GM23248 (cell line): ENCODE results near the gene KRT2. TPM values are rescaled to one million over a fixed set of nuclear protein-coding genes. Genes with fewer than 3 reads are reported as not detected.

Source experiments
- DNase-seq: peaks from one replicate; pipeline ENCODE4 v3.0.0-alpha.2; 2015
- H2AFZ ChIP-seq: fragments of 200-600 bp; sonication (generic); 2 replicates; pipeline ENCODE4 v1.6.1; 2016; ENCODE audit warnings: antibody characterized with exemption
- H3F3A ChIP-seq: fragments of 200-600 bp; sonication (generic); 2 replicates; pipeline ENCODE4 v1.6.1; 2016; ENCODE audit warnings: mild to moderate bottlenecking, antibody characterized with exemption, mixed run types; ENCODE audit not compliant: insufficient read depth
- H3K27ac ChIP-seq: fragments of 200-600 bp; sonication (generic); 2 replicates; pipeline ENCODE4 v1.5.1; 2016; ENCODE audit warnings: mild to moderate bottlenecking
- H3K27me3 ChIP-seq: fragments of 200-600 bp; sonication (generic); replicated peaks from 2 replicates; pipeline ENCODE4 v1.6.1; 2016; ENCODE audit warnings: mild to moderate bottlenecking; ENCODE audit not compliant: insufficient read depth
- H3K36me3 ChIP-seq: fragments of 200-600 bp; sonication (generic); 2 replicates; pipeline ENCODE4 v1.6.1; 2016; ENCODE audit warnings: low read depth, mild to moderate bottlenecking
- H3K4me1 ChIP-seq: fragments of 200-600 bp; sonication (generic); 2 replicates; pipeline ENCODE4 v1.6.1; 2016; ENCODE audit warnings: mild to moderate bottlenecking; ENCODE audit not compliant: insufficient read depth
- H3K4me2 ChIP-seq: fragments of 200-600 bp; sonication (generic); one replicate; pipeline ENCODE4 v1.6.1; 2016; ENCODE audit warnings: mild to moderate bottlenecking; ENCODE audit not compliant: unreplicated experiment
- H3K4me3 ChIP-seq: fragments of 200-600 bp; sonication (generic); 2 replicates; pipeline ENCODE4 v1.5.1; 2016; ENCODE audit warnings: mild to moderate bottlenecking
- H3K79me2 ChIP-seq: fragments of 200-600 bp; sonication (generic); 2 replicates; pipeline ENCODE4 v1.6.1; 2016; ENCODE audit warnings: mild to moderate bottlenecking; ENCODE audit not compliant: insufficient read depth
- H3K9ac ChIP-seq: fragments of 200-600 bp; sonication (generic); 2 replicates; pipeline ENCODE4 v1.6.1; 2016; ENCODE audit warnings: mild to moderate bottlenecking
- H3K9me2 ChIP-seq: fragments of 200-600 bp; sonication (generic); 2 replicates; pipeline ENCODE4 v1.6.1; 2016; ENCODE audit warnings: mixed run types, mild to moderate bottlenecking, moderate library complexity; ENCODE audit not compliant: insufficient read depth
- H3K9me3 ChIP-seq: fragments of 200-600 bp; sonication (generic); one replicate; pipeline ENCODE4 v1.6.1; 2017; ENCODE audit warnings: low read depth
- H4K20me1 ChIP-seq: fragments of 200-600 bp; sonication (generic); 2 replicates; pipeline ENCODE4 v1.6.0; 2016; ENCODE audit not compliant: insufficient read depth
- EZH2 ChIP-seq: fragments of 200-600 bp; sonication (generic); IDR thresholded peaks from 2 replicates; pipeline ENCODE4 v1.6.1; 2018; ENCODE audit warnings: antibody characterized with exemption, mild to moderate bottlenecking; ENCODE audit not compliant: insufficient read depth, poor library complexity, severe bottlenecking
- EZH2phosphoT487 ChIP-seq: fragments of 200-600 bp; sonication (generic); IDR thresholded peaks from 2 replicates; pipeline ENCODE4 v1.6.1; 2018; ENCODE audit warnings: antibody characterized with exemption, moderate library complexity, mild to moderate bottlenecking, low read depth; ENCODE audit not compliant: insufficient read depth
- whole genome bisulfite sequencing, 2 experiments: methylation state at CpG; one replicate each; pipeline ENCODE4 v1.1.6; 2015 to 2017; ENCODE audit warnings: low lambda C conversion rate in 2 of 2, low coverage in 1 of 2; ENCODE audit errors: missing lambda C conversion rate in 2 of 2; 5-methylcytosine and 5-hydroxymethylcytosine counted together
- in situ Hi-C: fragments of 300-500 bp; cut with MboI; formaldehyde crosslinking; loops from 2 replicates; pipeline ENCODE4 v1.15.0; 2020
- polyA plus RNA-seq: library from polyadenylated mRNA; unstranded; fragments of >200 nt; fragmentation: Nextera tagmentation; extraction: Ambion mirVana; gene quantifications from 2 replicates; pipeline ENCODE4 v1.2.1, GENCODE V29; 2016
- total RNA-seq: library from RNA; depleted of rRNA; stranded (reverse); fragments of >200 nt; shearing (Covaris generic); gene quantifications from 2 replicates; pipeline ENCODE4 v1.2.3, GENCODE V29; 2014; rRNA removed

Gene KRT2
- total RNA-seq: not detected in 2 replicates
- not detected in 2 replicates for polyA plus RNA-seq

DNA sequence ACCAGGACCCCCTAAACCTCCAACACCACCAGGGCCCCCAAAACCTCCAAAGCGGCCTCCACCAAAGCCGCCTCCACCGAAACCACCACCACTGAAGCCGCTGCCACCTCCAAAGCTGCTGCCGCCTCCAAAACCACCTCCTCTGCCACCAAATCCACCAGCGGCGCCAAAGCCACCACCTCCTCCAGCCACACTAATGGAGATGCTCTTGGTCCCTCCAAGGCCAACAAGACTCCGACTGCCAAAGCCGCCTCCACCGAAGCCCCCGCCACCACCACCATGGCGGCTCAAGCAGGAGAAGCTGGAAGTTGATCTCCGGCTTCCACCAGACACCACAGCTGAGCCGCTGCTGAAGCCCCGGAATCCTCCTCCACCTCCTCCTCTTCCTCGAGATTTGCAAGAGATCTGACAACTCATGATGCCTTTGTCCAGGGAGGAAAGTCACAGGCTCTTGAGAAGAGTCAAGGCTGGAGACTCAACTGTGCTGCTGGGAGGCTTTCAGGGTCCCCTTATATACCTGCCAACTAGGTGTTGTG, at the start of gene KRT2:
Gene KRT2 (minus strand): TSS at position 486 of the 536 bp plus-strand sequence. CDS start 69 bp downstream, at position 417.
- Histone ChIP-seq H3K4me1 (no peaks in the 10 kb centered on the region), H3K36me3 (no peaks in the 10 kb centered on the region), H3F3A (no peaks in the 10 kb centered on the region), H3K27ac (no peak within 1 kb of the TSS), H4K20me1 (no peaks in the 10 kb centered on the region), H2AFZ (no peak within 1 kb of the TSS), H3K9ac (no peak within 1 kb of the TSS), H3K79me2 (no peaks in the 10 kb centered on the region), H3K9me2 (no peaks in the 10 kb centered on the region), H3K27me3 (peaks cover 45% of the 10 kb centered on the region), H3K4me3 (no peak within 1 kb of the TSS; the same call in 1 of the 2 replicates), H3K9me3 (no peaks in the 10 kb centered on the region), H3K4me2 (no peak within 1 kb of the TSS)
- DNase-seq: no peak
- 76 to 83% methylated on average over 13 to 16 of the region's 16 CpGs for WGBS, 2 experiments
- in situ Hi-C loops: no loop called here
- TF ChIP-seq EZH2 (no peak), EZH2phosphoT487 (no peak)

DNA sequence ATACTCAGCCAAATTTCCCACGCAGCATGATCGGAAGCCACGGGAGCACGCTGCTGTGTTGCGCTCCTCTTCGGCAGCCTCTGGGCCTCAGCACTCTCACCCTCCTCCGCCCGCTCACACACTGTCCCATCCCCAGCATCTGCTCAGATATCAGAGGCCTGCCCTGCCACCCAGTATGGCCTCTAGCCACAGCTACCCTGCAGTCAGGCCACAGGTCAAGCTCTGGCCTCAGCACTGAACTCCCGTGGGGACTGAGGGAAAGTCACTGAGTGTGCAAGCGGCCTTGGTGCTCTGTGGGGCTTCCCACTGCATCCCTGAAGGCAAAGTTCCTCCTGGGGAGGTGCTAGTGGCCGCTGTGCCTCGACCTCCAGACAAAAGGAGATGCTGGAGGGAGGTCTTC, 49.3 kb upstream of the KRT2 start:
- H3K9ac ChIP-seq: no peak overlapping the region
- H4K20me1 ChIP-seq: no peaks in the 10 kb centered on the region
- no peaks in the 10 kb centered on the region for H3K79me2 ChIP-seq
- WGBS, 2 experiments: 48 to 64% methylated on average over 12 of the region's 12 CpGs
- H3K27me3 ChIP-seq: peaks cover 44% of the 10 kb centered on the region
- no peak overlapping the region for H3K27ac ChIP-seq
- no peaks in the 10 kb centered on the region for H3K9me3 ChIP-seq
- no peaks in the 10 kb centered on the region for H3F3A ChIP-seq
- no peak for TF ChIP-seq EZH2
- TF ChIP-seq EZH2phosphoT487: no peak
- H3K36me3 ChIP-seq: no peaks in the 10 kb centered on the region
- H3K4me2 ChIP-seq: no peak overlapping the region
- no peak for DNase-seq
- no peaks in the 10 kb centered on the region for H3K4me1 ChIP-seq
- H3K9me2 ChIP-seq: no peaks in the 10 kb centered on the region
- no peak overlapping the region for H3K4me3 ChIP-seq
- in situ Hi-C loops: no loop called here
- no peak overlapping the region for H2AFZ ChIP-seq

DNA sequence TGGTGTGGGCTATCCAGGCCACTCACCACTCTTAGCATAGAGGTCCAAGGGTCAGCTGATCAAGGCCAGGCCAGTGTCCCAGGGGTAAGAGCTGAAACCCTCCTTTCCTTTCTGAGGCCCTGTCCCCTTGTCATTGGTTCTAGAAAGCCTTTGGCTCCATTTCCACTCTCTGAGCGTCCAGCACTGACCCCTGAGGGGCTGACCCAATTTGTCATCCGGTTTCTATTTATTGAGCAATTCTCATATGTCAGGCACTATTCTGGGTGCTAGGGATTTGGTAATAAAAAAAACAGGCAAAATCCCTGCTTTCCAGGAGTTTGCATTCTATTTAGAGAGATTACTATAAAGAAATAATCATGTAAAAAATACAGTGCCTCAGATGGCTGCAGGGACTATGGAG, 47.9 kb upstream of the KRT2 start:
- DNase-seq: no peak
- H3K79me2 ChIP-seq: no peaks in the 10 kb centered on the region
- H2AFZ ChIP-seq: no peak overlapping the region
- H3K9ac ChIP-seq: no peak overlapping the region
- no peaks in the 10 kb centered on the region for H3K36me3 ChIP-seq
- H3K4me2 ChIP-seq: no peak overlapping the region
- H4K20me1 ChIP-seq: no peaks in the 10 kb centered on the region
- no peaks in the 10 kb centered on the region for H3K9me2 ChIP-seq
- no peak for TF ChIP-seq EZH2phosphoT487
- TF ChIP-seq EZH2: no peak
- H3F3A ChIP-seq: no peaks in the 10 kb centered on the region
- H3K27ac ChIP-seq: no peak overlapping the region
- in situ Hi-C loops: no loop called here
- no peak overlapping the region for H3K4me3 ChIP-seq
- 48 to 50% methylated on average over 2 of the region's 2 CpGs for WGBS, 2 experiments
- no peaks in the 10 kb centered on the region for H3K4me1 ChIP-seq
- peaks cover 42% of the 10 kb centered on the region for H3K27me3 ChIP-seq
- H3K9me3 ChIP-seq: no peaks in the 10 kb centered on the region

DNA sequence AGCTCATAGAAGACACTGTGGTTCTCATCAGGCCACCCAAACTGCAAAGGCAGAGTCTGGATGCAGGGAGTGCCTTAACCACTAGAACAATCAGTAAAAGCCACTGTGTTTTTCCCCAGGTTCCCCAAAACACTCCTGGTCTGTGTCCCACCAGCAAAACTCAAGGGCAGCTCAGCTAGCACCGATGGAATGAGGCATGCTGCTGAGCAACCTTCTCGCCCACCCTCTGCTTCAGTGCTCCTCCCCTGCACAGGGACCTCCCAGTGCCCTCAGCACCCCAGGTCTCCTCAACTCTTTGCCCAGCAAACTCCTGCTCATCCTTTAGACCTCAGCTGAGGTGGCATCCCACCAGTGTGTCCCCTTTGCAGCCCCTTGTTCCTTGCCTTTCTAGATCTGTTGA, 47.4 kb upstream of the KRT2 start:
- Histone ChIP-seq H4K20me1 (no peaks in the 10 kb centered on the region), H3K9ac (no peak overlapping the region), H3K79me2 (no peaks in the 10 kb centered on the region), H3K4me1 (no peaks in the 10 kb centered on the region), H3K9me2 (no peaks in the 10 kb centered on the region), H3K9me3 (no peaks in the 10 kb centered on the region), H3K36me3 (no peaks in the 10 kb centered on the region), H2AFZ (no peak overlapping the region), H3K4me3 (no peak overlapping the region), H3F3A (no peaks in the 10 kb centered on the region), H3K27me3 (peaks cover 44% of the 10 kb centered on the region), H3K4me2 (no peak overlapping the region), H3K27ac (no peak overlapping the region)
- DNase-seq: no peak
- TF ChIP-seq EZH2phosphoT487 (no peak), EZH2 (no peak)
- WGBS, 2 experiments: 44 to 64% methylated on average over 2 of the region's 2 CpGs
- in situ Hi-C loops: no loop called here
